Measurements from ENCODE around the gene GATA5.

GATA5 gene, protein sequence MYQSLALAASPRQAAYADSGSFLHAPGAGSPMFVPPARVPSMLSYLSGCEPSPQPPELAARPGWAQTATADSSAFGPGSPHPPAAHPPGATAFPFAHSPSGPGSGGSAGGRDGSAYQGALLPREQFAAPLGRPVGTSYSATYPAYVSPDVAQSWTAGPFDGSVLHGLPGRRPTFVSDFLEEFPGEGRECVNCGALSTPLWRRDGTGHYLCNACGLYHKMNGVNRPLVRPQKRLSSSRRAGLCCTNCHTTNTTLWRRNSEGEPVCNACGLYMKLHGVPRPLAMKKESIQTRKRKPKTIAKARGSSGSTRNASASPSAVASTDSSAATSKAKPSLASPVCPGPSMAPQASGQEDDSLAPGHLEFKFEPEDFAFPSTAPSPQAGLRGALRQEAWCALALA

DNA sequence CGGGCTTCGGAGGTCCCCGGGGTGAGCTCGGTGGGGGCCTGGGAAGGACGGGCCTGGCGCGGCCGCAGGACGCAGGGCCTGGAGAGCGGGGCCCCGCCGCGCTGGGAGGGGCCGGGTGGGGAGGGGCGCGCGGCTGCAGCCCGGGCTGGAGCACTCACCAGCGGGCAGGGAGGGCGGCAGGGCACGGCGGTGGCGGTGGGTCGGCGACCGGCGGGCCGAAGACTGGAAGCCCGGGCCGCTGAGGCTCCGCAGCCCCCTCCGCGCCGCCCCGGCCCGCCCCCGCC is at the start of gene GATA5:
Gene GATA5, minus strand, starts transcription at position 224 of the 284 bp plus-strand sequence. CDS start 474 bp downstream, outside the sequence.
- no peak for DNase-seq

DNA sequence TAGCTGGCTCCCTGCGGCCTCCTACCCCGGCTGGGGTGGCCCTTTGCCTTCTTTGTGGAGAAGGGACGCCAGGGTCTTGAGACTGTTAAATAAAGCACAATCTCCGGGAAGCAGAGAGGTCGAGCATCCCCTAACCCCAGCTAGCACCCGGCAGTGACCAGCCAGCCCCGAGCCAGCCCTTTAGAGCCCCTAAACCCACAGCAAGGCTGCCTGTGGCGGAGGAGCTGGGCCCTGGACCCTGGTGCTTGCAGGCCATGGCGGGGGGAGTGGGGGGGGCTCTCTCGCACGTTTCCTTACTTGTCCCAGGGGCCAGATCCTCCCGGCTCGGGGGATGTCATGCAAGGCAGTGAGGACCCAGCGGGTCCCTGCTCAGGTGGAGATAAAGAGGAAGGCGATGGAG is 49.2 kb upstream of the GATA5 start:
- no peak for DNase-seq

DNA sequence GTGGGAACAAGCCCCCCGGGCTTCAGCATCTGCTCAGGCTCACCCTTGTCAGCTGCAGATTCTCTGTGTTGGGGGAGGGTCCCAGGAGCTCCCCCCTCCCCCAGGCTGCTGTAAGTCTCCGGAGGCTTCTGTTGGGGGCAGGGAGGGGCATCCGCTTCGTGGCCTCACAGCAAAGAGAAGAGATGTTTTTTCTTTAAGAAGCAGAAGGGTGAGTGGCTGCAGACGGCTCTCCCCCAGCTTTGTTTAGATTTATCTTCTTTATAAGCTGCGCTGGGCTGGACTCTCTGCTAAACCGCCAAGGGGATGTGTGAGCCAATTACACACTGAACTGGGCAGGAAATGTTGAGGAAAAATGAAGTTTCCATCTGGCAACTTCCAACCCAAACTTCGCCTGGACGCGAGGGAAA is 48.7 kb upstream of the GATA5 start:
- no peak for DNase-seq

DNA sequence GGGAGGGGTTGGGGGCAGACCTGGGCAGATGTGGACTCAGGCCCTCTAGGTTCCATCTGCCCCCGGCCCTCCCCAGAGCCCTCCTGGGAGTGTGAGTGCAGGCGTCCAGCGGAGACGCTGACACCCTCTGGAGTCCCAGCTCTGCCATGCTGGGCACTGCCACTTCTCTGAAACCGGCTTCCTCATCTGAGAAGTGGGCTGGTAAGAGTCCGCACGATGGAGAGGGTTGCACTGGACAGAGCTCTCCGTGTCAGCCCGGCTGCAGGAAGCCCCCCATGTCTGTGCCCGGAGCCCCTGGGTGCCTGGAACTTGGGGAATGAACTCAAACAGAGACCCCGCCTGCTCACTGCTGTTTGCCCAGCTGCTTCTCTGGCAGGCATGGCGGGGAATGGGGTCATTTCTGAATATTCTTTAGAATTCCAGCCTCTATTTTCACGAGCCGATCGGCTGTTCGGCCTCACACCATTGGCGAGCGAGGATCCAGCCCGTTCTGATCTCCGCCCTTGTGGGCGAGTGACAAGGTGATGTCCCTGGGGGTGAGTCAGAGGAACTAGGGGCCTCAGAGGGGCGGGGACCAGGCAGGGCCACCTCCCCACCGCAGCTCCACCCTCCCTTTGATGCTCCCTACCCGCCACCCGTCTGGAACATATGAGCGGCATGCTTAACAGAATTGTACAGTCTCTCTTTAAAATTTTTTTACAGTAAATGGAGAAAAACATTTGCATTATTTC is 47.8 kb upstream of the GATA5 start:
- DNase-seq = no peak

DNA sequence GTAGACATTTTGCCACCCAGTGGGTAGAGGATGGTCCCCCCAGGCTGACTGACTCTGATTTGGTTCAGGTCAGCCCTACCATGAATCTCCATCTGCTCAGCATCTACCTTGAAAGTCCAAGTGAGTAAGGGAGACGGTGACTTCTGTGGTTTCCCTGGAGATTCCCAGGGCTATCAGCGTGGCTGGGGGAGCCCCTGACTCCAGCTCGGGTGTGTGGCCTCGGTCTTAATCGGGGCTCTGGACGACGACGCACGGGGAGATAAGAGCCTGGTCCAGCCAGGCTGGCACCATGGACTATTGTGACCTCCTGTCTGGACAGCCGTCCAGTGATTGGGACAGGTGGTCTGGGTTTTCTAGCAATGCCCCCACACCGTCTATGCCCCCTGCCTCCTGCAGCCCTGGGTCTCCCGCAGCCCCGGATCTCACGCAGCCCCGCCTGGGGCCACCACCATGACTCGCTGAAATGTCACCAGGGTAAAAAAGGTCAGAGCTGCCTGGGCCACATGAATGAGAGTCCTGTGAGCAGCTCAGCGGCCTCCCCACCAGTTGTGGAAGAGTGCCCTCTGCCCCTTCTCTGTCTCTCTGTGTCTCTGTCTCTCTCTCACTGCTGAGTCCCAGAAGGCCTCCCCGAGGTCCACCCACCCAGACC is 47.1 kb upstream of the GATA5 start:
- no peak for DNase-seq

DNA sequence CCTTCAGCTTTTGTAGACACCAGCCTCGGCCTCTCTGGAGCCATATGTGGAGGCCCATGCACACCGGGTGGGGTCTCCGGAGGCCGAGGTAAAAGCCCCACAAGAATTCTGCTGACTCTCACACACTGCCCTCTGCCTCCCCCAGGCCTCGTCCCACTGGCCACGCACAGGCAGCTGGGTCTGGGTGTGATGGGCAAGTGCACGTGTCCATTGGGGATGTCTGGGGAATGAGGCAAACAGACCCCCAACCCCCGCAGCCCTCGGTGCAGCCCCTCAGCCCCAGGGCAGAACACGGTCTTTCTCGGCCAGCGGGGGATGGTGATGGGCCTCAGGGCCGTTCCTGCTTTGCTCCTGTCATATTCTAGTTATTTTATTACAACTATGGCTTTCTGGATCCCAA is 44.0 kb upstream of the GATA5 start:
- no peak for DNase-seq

DNA sequence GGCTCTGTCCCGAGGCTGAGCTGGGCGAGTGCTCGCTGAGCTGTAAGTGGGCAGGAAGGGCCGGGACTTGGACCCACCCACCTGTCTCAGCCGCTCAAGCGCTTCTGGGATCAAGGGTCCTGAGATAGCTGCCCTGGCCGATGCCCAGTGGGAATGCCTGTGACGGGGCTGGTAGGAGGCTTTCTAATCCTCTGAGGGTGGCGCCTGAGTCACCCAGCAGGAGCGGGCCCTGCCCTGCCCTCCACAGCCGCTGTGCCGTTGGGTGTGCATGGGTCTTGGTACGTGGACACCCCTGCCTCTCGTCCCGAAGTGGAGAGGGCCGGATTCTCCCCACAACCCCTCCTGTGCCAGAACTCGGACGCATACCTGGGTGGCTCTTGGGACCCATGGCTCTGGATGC is 43.1 kb upstream of the GATA5 start:
- DNase-seq = no peak

DNA sequence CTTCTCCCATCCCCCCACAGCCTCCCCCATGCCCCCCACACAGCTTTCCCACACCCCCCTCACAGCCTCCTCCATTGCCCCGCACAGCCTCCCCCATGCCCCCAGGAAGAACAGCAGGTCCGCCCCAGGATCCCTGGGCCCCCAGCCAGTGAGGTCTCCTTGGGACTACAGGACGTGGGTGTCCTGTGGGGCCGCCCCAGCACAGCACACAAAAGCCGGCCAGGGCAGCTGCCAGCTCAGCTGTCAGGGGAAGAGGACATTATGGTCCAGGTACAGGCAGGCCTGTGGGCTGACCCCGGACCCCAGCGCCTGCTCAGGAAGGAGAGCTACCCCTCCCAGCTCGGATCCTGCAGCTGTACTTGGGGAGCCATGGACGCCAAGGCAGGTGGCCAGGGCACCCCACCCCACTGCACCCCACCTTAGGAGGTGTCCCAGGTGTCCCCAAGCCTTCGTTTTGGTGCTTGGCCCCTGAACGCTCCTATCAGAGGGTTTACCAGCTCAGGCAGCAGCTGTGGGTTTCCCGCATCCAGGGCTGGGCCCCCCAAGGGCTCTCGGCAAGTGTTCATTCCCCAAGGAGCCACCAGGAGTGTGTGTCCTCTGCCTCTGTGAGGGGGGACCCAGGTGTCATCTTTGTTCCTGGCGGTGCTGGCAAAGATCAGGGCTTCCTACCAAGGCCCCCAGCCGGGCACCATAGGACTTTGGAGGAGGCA is 42.3 kb upstream of the GATA5 start:
- no peak for DNase-seq

DNA sequence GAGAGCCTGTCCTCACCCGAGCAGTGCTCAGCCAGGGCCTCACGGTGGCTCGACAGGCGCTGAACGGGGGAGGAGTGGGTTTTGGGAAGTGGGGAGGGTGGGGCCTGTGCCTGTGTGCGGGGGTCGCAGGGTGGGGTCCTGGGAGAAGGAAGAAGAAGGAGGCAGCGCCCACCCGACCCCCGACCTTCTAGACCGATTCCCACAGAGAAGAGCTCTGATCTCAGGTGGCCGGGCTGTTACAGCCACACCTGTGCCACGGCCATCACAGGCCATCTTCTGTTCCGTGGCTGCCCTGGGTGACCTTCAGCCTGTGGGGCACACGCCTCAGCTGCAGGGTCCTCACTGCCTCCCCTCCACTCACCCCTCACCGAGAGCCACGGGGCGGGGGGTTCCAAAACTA is 41.4 kb upstream of the GATA5 start:
- no peak for DNase-seq

DNA sequence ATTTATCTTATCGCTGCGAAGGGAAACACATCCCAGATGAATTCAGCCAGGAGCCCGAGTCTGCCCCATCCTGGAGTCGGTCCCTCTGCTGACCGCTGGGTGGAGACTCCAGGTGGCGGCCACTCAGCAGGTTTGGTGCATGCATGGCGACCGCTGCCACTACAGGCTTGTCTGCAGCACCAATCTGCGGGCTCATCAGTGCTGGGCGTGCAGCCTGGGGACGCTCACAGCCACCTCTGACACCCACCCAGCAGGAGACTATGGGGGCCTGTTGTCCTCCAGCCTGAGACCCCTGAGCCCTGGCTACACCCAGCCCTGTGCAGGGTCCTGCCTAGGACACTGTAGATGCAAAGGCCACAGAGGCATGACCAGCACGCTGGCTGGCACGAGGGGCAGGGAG is 40.5 kb upstream of the GATA5 start:
- no peak for DNase-seq

DNA sequence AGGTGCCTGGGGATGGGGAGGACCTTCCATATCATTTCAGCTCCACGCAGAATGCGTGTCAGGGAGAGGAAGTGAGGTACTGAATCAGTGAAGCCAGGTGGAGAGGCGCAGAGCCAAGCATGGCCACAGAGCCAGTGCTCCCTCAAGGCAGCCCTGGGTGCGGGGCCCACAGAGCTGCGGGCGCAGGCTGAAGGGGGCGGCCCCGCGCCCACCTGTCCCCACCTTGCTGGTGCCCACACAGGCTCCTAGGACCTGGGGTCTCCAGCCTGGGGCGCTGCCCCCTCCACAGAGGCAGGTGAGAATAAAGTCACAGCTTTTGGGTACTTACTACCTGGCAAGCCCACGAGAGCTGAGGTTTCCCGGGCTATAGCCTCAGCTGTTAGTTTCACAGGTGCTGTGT is 40.0 kb upstream of the GATA5 start:
- no peak for DNase-seq

DNA sequence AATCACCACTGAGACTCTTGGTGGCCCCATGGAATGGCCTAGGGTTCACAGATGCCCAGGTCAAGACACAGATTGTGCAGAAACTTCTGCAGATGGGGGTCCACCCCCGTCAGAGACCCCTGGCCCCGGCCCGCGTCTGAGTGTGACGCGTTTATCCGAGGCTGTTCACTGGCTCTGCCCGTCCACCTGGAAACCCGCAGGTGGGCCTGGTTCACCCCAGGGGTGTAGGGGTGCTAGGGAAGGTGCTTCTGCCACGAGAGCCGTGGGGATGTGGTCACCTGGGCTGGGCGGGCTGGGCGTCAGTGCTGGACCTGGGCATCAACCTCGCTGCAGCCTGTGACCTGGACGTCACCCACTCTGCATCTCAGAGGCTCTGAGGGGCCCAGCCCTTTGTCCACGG is 39.5 kb upstream of the GATA5 start:
- DNase-seq = no peak

DNA sequence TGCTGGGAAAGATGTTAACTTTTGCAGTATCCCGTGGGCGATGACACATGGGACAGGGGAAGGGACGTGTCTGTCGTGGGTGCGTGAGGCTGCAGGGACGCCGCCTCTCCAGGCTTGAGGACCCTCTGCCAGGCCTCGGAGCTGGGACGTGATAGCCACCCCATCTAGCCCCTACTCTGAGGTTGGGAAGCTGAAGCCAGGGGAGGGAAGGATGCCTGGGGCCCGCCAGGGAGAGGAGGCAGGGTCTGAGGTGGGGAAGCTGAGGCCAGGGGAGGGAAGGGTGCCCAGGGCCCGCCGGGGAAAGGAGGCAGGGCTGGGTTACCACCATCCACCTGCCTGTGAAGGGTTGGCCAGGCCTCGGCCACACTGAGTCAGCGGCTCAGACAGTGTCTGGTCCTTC is 38.2 kb upstream of the GATA5 start:
- DNase-seq = no peak

DNA sequence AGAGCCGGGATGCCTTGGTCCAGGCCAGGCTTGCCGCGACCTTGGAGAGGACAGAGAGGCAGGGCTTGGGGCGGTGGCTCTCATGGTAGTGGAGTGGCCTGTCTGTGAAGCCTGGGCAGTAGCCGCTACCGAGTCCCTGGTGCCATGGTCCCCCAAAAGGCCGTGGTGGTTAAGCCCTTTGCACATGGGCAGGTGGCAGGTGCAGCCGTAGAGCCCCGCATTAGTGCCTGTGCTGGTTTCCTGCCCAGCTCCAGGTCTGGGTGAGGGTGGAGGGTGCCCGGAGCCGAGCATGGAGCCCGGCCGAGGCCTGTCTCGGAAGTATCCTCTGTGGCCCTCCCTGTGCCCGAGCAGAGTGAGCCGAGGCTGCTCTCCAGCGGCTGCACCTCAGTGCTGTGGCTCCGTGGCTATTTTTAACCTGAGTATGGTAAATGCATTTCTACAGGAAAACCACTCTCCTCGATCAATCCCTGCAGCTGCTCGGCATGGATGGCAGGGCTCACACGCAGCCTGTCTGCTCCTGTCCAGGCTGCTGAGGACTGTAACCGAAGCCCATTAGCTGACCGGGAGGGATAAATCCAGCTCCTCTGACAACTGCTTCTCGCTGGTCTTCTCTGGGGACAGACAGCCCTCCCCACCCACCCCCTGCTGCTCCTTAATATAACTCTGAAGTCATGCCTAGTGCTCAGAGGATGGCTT is 36.3 kb upstream of the GATA5 start:
- no peak for DNase-seq

DNA sequence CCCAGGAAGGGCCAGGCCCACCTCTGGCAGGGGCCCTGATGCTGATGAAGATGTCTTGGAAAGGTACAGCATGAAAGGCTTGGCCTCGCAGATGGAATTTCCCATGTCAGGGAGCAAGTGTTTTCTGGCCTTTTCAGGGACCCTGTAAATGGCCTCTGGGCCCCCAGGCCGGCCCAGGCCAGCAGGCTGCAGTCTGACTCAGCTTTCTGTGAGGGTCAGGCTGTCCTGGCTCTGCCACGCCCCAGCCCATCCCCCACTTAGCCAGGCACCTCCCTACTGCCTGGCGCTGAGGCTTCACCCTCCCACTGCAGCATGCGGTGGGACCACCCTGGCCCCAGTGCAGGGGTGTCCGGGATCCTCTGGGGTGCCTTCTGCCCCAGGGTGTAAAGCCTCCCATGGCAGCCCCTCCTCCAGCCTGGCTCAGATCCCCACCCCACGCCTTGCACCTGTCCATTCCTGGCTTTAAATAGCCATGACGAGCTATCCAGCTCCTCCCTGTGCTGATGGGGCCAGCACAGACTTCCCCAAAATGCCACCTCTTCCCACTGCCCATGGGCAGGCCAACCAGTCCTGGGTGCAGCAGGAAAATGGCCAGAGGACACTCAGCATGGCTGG is 35.6 kb upstream of the GATA5 start:
- DNase-seq = no peak

DNA sequence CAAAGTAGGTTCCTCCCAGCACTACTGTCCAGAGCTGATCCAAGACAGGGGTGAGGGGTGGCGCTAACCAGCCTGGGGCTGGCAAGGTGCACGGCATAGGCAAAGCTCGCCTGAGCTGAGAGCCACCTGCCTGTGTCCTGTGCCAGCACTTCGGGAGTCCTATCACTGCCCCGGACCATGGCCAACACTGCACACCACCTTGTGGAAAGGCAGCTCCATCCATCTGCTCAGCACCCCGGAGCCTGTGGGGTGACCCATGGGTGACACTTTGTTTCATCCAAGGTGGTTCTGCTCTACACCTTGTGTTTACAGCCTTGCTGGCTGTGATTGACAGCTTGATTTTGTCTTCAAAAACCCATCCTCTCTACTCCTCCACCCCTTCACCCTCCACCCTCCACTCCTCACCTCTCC is 32.9 kb upstream of the GATA5 start:
- no peak for DNase-seq

DNA sequence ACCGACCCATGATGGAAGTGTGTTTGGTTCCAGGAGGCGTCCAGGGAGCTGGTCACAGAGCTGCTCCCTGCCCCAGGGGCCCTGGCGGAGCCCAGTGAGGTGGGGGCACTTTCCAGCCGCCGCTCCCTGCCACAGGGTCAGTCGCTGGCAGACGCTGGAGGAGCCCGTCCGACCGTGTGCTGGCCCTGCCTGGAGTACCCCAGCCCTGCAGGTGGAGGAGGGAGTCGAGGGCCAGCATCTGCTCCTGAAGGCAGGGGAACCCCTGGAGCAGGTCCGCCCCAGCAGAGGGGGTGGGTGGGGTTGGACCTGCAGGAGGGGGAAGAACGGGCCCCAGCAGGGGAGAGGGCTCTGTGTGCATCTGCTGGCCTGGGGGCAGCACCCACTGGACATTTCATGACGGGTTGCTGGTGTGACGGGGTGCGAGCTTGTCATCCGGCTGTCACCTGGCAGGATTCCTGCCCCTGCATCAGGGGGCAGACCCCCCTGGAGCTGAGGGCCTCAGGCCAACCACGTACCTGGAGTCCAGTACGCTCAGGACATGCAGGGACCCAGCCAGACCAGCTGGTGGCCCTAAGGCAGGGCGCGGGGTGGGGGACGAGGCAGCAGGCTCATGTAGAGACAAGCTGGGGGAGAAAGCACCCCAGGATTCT is 32.3 kb upstream of the GATA5 start:
- DNase-seq = no peak

DNA sequence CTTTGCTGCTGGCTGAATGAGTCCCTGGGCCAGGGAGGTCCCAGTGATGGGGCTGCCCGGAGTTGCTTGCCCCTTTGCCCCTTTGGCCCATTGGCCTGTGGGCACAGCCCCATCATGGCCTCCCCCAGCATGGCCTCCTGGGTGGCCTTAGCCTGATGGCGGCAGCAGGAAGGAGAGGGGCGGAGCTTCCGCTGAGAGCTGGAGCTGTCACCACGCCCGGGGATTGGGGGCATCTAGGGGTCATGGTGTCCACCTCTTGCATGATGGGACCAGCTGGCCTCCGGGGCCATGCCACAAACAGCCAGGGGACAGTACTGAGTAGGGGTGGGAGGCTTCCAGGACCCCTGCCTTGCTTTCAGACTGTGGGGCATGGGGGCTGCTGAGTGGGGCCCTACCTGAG is 31.5 kb upstream of the GATA5 start:
- no peak for DNase-seq

DNA sequence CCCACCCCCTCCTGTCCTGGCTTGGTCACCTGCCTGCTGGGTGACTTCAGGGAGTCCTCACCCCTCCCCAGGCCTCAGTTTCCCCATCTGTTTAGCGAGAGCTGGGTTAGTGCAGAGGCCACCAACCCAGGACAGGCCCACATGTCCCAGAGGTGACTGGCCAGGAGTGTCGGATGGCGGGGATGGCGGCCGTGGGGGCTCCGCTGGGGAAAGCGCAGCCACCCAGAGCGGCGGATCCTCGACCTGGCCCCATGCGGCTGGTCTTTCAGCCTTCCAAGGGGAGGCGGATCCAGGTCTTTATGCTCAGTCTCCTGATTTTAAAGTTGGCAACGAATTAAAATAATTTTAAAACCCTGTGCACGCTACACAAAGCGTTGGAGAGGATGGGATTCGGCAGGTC is 31.0 kb upstream of the GATA5 start:
- no peak for DNase-seq

DNA sequence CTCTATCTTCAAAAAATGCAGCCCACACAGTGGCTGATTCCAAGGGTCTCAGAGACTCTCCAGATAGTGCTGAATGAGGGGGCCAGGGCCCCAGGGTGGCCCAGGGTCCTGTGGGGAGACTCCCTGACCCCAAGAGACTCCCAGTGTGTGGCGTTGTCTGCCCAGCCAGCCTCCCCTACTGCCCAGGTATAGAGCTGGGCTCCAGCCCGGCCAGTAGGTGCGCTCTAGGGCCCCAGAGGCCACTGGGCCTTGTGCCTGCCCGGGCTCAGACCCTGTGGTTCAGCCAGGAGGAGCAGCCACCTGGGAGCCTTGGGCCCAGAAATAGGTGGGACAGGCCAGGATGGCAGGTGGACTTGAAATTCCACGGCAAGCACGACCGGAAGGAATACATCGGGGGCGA is 30.3 kb upstream of the GATA5 start:
- DNase-seq = no peak

DNA sequence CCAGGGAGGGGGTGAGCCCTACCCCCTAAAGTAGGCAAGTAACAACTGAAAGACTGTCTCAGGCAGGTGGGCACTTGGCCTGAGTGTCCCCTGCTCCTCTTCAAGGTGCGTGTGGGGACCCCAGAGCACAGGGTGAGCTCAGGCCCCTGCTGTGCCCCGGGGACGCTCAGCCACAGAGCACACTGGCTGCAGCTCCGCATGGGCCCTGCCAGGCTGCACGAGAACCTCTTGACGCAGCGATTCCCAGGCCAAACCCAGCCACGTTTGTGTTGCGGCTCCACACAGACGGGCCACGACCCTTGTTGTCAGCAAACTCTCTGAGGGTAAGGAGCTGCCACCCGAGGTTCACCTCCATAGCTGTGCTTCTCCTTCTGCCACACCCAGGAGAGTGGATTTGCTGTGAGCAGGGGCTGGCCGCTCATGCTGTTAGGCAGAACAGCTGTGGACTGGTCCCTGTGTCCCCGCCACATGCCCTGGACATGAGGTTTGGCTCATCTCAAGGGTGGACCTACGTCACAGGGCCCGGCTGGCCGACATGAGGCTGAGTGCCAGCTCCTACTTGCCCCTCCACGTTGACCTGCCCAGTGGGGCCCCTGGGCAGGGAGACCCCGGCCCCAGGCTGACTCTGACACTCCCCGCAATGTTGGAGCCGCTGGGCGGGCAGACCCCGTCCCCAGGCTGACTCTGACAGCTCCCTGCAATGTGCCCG is 29.7 kb upstream of the GATA5 start:
- no peak for DNase-seq
